HG03139 (cell line): ENCODE results near the gene APRT.
"Not testable (repeated sequence)": the region's sequence is repeated elsewhere in the genome, so short reads cannot be mapped to it uniquely, and the experiment has no call there.

Experiments used
- ATAC-seq: cut with Tn5 transposase; IDR thresholded peaks from one replicate; pipeline ENCODE4 v1.9.1; 2021; ENCODE audit not compliant: unreplicated experiment

Gene APRT

GRCh38 chr16:88823646-88824045, 11.9 kb upstream of the APRT start:
- ATAC-seq: not testable (repeated sequence)

- no peak for ATAC-seq
Measured at GRCh38 chr16:88822281-88823040, 10.7 kb upstream of the APRT start.

- no peak for ATAC-seq
Measured at GRCh38 chr16:88821168-88821850, 9.6 kb upstream of the APRT start.

GRCh38 chr16:88820385-88821025, 8.8 kb upstream of the APRT start:
- no peak for ATAC-seq

- no peak for ATAC-seq
Measured at GRCh38 chr16:88819126-88819525, 7.4 kb upstream of the APRT start.

GRCh38 chr16:88818575-88818874, 6.8 kb upstream of the APRT start:
- ATAC-seq: no peak

- ATAC-seq: no peak
Measured at GRCh38 chr16:88817785-88818574, 6.3 kb upstream of the APRT start.

GRCh38 chr16:88816736-88817535, 5.2 kb upstream of the APRT start:
- no peak for ATAC-seq

GRCh38 chr16:88815901-88816589, 4.3 kb upstream of the APRT start:
- no peak for ATAC-seq

- no peak for ATAC-seq
Measured at GRCh38 chr16:88815227-88815626, 3.5 kb upstream of the APRT start.

GRCh38 chr16:88814144-88814502, 2.4 kb upstream of the APRT start:
- no peak for ATAC-seq

- ATAC-seq: no peak
Measured at GRCh38 chr16:88813269-88814143, 1.8 kb upstream of the APRT start.

GRCh38 chr16:88812513-88813268, 963 bp upstream of the APRT start:
- no peak for ATAC-seq

- peak; percentile 40 for ATAC-seq
Measured at GRCh38 chr16:88810912-88811768, 588 bp downstream of the APRT start.

GRCh38 chr16:88810166-88810911, 1.4 kb downstream of the APRT start:
- ATAC-seq: no peak

- no peak for ATAC-seq
Measured at GRCh38 chr16:88809676-88810165, 2.0 kb downstream of the APRT start.
